DND-41 (cell line): ENCODE data around the gene TTK.

Experiments
- EZH2 ChIP-seq: IDR thresholded peaks from 3 replicates; pipeline ENCODE4 v1.6.1; 2012; ENCODE audit warnings: borderline replicate concordance, low read depth, mild to moderate bottlenecking, moderate library complexity, low read length, inconsistent platforms; ENCODE audit not compliant: severe bottlenecking
- TF ChIP-seq, protein P1 (sequence below): IDR thresholded peaks from 2 replicates; pipeline ENCODE4 v1.5.1; 2012; ENCODE audit warnings: borderline replicate concordance, low read length, moderate library complexity, mild to moderate bottlenecking; ENCODE audit not compliant: poor library complexity, severe bottlenecking; ENCODE audit errors: extremely low read depth

DNA sequence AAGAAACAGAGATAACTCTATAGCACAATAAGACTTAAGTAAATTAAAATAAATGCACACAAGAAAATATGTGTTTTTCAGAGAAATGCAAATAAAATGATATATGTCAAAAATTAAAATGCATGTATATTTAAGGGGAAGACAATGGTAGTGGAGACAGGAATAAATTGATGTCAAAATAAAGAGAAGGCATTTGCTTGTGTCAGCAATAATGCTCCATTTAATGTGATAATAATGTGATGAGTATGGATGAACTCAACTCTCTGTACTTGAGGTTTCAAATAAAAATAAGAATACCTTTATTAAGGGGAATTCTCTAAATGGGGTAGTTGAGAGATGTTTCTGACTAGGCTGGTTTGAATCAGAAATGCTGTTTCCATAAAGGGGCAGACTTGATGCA, 56.3 kb downstream of the TTK start:
- TF ChIP-seq, protein P1, sequence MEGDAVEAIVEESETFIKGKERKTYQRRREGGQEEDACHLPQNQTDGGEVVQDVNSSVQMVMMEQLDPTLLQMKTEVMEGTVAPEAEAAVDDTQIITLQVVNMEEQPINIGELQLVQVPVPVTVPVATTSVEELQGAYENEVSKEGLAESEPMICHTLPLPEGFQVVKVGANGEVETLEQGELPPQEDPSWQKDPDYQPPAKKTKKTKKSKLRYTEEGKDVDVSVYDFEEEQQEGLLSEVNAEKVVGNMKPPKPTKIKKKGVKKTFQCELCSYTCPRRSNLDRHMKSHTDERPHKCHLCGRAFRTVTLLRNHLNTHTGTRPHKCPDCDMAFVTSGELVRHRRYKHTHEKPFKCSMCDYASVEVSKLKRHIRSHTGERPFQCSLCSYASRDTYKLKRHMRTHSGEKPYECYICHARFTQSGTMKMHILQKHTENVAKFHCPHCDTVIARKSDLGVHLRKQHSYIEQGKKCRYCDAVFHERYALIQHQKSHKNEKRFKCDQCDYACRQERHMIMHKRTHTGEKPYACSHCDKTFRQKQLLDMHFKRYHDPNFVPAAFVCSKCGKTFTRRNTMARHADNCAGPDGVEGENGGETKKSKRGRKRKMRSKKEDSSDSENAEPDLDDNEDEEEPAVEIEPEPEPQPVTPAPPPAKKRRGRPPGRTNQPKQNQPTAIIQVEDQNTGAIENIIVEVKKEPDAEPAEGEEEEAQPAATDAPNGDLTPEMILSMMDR, result no peak
- no peak for TF ChIP-seq EZH2
